GM23338 (cell line): ENCODE measurements around the gene MEGF9. TPM values are rescaled to one million over a fixed set of nuclear protein-coding genes. Genes with fewer than 3 reads are reported as not detected.

Source experiments
- ATAC-seq: fragments of 200-7000 bp; cut with Tn5 transposase; 3 replicates; pipeline ENCODE4 v1.9.1; 2020
- DNase-seq: peaks from one replicate; pipeline ENCODE4 v3.0.0-alpha.2; 2015; ENCODE audit warnings: low spot score
- H2AFZ ChIP-seq: fragments of 200-600 bp; sonication (generic); 2 replicates; pipeline ENCODE4 v1.8.0; 2016; ENCODE audit warnings: antibody characterized with exemption, mild to moderate bottlenecking, moderate library complexity
- H3F3A ChIP-seq: fragments of 200-600 bp; sonication (generic); replicated peaks from 2 replicates; pipeline ENCODE4 v1.8.0; 2017; ENCODE audit warnings: antibody characterized with exemption, mixed run types, low read depth
- H3K27ac ChIP-seq: fragments of 200-600 bp; sonication (generic); 2 replicates; pipeline ENCODE4 v1.6.1; 2016; ENCODE audit warnings: low read depth
- H3K27me3 ChIP-seq: fragments of 200-600 bp; sonication (generic); 2 replicates; pipeline ENCODE4 v1.8.0; 2016; ENCODE audit warnings: mild to moderate bottlenecking, mixed run types, moderate library complexity; ENCODE audit not compliant: insufficient read depth
- H3K36me3 ChIP-seq: fragments of 200-600 bp; sonication (generic); 2 replicates; pipeline ENCODE4 v1.8.0; 2016; ENCODE audit warnings: mild to moderate bottlenecking; ENCODE audit not compliant: insufficient read depth
- H3K4me1 ChIP-seq: fragments of 200-600 bp; sonication (generic); 2 replicates; pipeline ENCODE4 v1.8.0; 2016; ENCODE audit warnings: mild to moderate bottlenecking, moderate library complexity; ENCODE audit not compliant: insufficient read depth
- H3K4me2 ChIP-seq: fragments of 200-600 bp; sonication (generic); 2 replicates; pipeline ENCODE4 v1.7.1; 2017; ENCODE audit warnings: mixed run types
- H3K4me3 ChIP-seq: fragments of 200-600 bp; sonication (generic); 2 replicates; pipeline ENCODE4 v1.6.1; 2016; ENCODE audit warnings: mixed run types
- H3K79me2 ChIP-seq: fragments of 200-600 bp; sonication (generic); replicated peaks from 2 replicates; pipeline ENCODE4 v1.8.0; 2017; ENCODE audit warnings: mild to moderate bottlenecking; ENCODE audit not compliant: insufficient read depth
- H3K9me2 ChIP-seq: fragments of 200-600 bp; sonication (generic); 2 replicates; pipeline ENCODE4 v1.8.0; 2017; ENCODE audit not compliant: insufficient read depth
- H4K20me1 ChIP-seq: fragments of 200-600 bp; sonication (generic); replicated peaks from 2 replicates; pipeline ENCODE4 v1.8.0; 2017; ENCODE audit warnings: mild to moderate bottlenecking; ENCODE audit not compliant: insufficient read depth
- H3K27ac Mint-ChIP-seq: 2 replicates; pipeline ENCODE4 v1.8.0; 2020; ENCODE audit warnings: inconsistent platforms, mild to moderate bottlenecking, moderate library complexity, mixed read lengths
- H3K27me3 Mint-ChIP-seq: 3 replicates; pipeline ENCODE4 v1.8.0; 2022; ENCODE audit warnings: low read depth, mild to moderate bottlenecking, moderate library complexity, mixed read lengths, inconsistent platforms; ENCODE audit not compliant: insufficient read depth, poor library complexity
- H3K36me3 Mint-ChIP-seq: 3 replicates; pipeline ENCODE4 v1.8.0; 2021; ENCODE audit warnings: low read depth, mild to moderate bottlenecking, inconsistent platforms, moderate library complexity, mixed read lengths
- H3K4me1 Mint-ChIP-seq: 3 replicates; pipeline ENCODE4 v1.8.0; 2020; ENCODE audit warnings: mild to moderate bottlenecking, inconsistent platforms, mixed read lengths
- H3K4me3 Mint-ChIP-seq: 3 replicates; pipeline ENCODE4 v1.8.0; 2021; ENCODE audit warnings: moderate library complexity, mild to moderate bottlenecking, inconsistent platforms, mixed read lengths
- H3K9me3 Mint-ChIP-seq: 3 replicates; pipeline ENCODE4 v1.8.0; 2020; ENCODE audit warnings: moderate library complexity, mild to moderate bottlenecking, inconsistent platforms, mixed read lengths
- CREB1 ChIP-seq: fragments of 250-450 bp; sonication (Bioruptor Pico); IDR thresholded peaks from 2 replicates; pipeline ENCODE4 v1.5.0; 2020; ENCODE audit warnings: low read depth, mild to moderate bottlenecking, moderate library complexity
- EZH2 ChIP-seq: fragments of 200-600 bp; sonication (generic); IDR thresholded peaks from one replicate; pipeline ENCODE4 v1.8.0; 2017; ENCODE audit warnings: antibody characterized with exemption, mild to moderate bottlenecking, low read depth; ENCODE audit not compliant: unreplicated experiment
- EZH2phosphoT487 ChIP-seq: fragments of 200-600 bp; sonication (generic); IDR thresholded peaks from one replicate; pipeline ENCODE4 v1.8.1; 2018; ENCODE audit warnings: antibody characterized with exemption; ENCODE audit not compliant: unreplicated experiment
- JUNB ChIP-seq: IDR thresholded peaks from one replicate; pipeline ENCODE4 v1.6.1; 2016; ENCODE audit warnings: antibody characterized with exemption; ENCODE audit not compliant: unreplicated experiment
- NANOG ChIP-seq: IDR thresholded peaks from 2 replicates; pipeline ENCODE4 v1.6.1; 2016; ENCODE audit warnings: antibody characterized with exemption, borderline replicate concordance
- POLR2AphosphoS5 ChIP-seq: IDR thresholded peaks from 2 replicates; pipeline ENCODE4 v1.6.1; 2016; ENCODE audit warnings: antibody characterized with exemption, low read depth
- STAT1 ChIP-seq: IDR thresholded peaks from one replicate; pipeline ENCODE4 v1.6.1; 2016; ENCODE audit warnings: antibody characterized with exemption; ENCODE audit not compliant: unreplicated experiment
- ZNF114 ChIP-seq: fragments of 250-450 bp; sonication (Bioruptor Pico); IDR thresholded peaks from 2 replicates; pipeline ENCODE4 v1.5.0; 2020; ENCODE audit warnings: mild to moderate bottlenecking, moderate library complexity
- polyA plus RNA-seq: library from polyadenylated mRNA; unstranded; fragments of >200 nt; fragmentation: Nextera tagmentation; extraction: Ambion mirVana; gene quantifications from 2 replicates; pipeline ENCODE4 v1.2.1, GENCODE V29; 2016
- total RNA-seq: library from RNA; depleted of rRNA; stranded (reverse); fragments of >200 nt; shearing (Covaris generic); gene quantifications from 2 replicates; pipeline ENCODE4 v1.2.3, GENCODE V29; 2014
- TF ChIP-seq, protein P1 (sequence below): fragments of 250-450 bp; sonication (Bioruptor Pico); IDR thresholded peaks from 2 replicates; pipeline ENCODE4 v1.5.0; 2020; ENCODE audit warnings: mild to moderate bottlenecking, moderate library complexity
- TF ChIP-seq, protein P2 (sequence below): IDR thresholded peaks from 2 replicates; pipeline ENCODE4 v1.6.1; 2016; ENCODE audit warnings: antibody characterized with exemption
- TF ChIP-seq, protein P3 (sequence below), 2 experiments: fragments of 200-600 bp in 1 of 2; sonication (generic) in 1 of 2; conservative IDR thresholded peaks; 2 replicates each; pipeline versions ENCODE4 v1.5.1 to v1.6.1; 2016 to 2017; ENCODE audit warnings: antibody characterized with exemption in 2 of 2, low read depth in 2 of 2, mild to moderate bottlenecking in 2 of 2, moderate library complexity in 1 of 2

MEGF9 gene
- total and polyA plus RNA-seq, 2 experiments from 2014 or later, result 0.87 to 1.6 TPM

DNA sequence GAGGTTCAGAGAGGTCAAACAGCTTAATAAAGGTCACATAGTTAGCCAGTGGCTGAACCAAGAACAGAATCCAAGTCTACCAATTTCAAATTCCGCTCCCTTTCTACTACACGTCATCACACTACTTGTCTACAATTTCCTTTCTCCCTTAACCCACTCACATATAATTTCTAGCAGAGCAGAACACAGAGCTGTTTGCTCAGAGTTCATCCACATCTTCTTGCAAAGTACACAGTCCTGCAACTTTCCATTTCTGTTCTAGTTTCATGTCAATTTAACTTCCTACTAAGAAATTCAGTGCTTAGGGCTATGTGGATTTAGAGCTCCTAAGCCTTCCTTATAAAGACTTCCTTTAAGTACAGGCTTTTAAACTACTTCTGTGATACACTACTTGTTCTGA, 61.3 kb downstream of the MEGF9 start (continued):
- no peak for TF ChIP-seq EZH2

DNA sequence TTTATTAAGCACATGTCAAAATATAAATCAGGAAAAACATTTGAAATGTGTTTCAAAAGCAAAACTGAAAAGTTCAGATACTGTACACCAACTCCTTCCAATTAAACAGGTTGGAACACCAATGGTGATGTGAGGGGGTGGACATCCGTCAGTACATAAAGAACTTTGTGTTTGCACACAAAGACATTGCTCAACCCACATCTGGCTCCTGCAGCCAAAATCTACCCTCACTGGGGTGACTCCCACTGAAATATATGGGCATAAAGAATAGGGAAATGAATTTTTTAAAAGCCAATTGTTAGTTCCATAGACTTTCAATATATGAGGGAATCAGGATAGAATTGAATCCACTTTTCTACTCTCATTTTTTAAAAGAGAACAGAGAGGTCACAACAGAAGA, 63.9 kb downstream of the MEGF9 start:
- Histone ChIP-seq H4K20me1 (peaks cover 7% of the 10 kb centered on the region; the same call in 1 of the 2 replicates), H2AFZ (no peak overlapping the region), H3F3A (no peaks in the 10 kb centered on the region), H3K36me3 (no peaks in the 10 kb centered on the region), H3K4me1 (no peaks in the 10 kb centered on the region), H3K27ac (no peak overlapping the region), H3K79me2 (no peaks in the 10 kb centered on the region), H3K27me3 (no peaks in the 10 kb centered on the region), H3K9me2 (no peaks in the 10 kb centered on the region), H3K4me3 (no peak overlapping the region), H3K4me2 (no peak overlapping the region)
- H3K36me3 Mint-ChIP-seq, result no peaks in the 10 kb centered on the region
- no peaks in the 10 kb centered on the region for H3K9me3 Mint-ChIP-seq
- no peak for TF ChIP-seq NANOG
- TF ChIP-seq EZH2, result no peak
- TF ChIP-seq STAT1, result no peak
- no peak for TF ChIP-seq CREB1 (CRISPR knock-in tag)
- TF ChIP-seq POLR2AphosphoS5, result no peak
- TF ChIP-seq, protein P1, sequence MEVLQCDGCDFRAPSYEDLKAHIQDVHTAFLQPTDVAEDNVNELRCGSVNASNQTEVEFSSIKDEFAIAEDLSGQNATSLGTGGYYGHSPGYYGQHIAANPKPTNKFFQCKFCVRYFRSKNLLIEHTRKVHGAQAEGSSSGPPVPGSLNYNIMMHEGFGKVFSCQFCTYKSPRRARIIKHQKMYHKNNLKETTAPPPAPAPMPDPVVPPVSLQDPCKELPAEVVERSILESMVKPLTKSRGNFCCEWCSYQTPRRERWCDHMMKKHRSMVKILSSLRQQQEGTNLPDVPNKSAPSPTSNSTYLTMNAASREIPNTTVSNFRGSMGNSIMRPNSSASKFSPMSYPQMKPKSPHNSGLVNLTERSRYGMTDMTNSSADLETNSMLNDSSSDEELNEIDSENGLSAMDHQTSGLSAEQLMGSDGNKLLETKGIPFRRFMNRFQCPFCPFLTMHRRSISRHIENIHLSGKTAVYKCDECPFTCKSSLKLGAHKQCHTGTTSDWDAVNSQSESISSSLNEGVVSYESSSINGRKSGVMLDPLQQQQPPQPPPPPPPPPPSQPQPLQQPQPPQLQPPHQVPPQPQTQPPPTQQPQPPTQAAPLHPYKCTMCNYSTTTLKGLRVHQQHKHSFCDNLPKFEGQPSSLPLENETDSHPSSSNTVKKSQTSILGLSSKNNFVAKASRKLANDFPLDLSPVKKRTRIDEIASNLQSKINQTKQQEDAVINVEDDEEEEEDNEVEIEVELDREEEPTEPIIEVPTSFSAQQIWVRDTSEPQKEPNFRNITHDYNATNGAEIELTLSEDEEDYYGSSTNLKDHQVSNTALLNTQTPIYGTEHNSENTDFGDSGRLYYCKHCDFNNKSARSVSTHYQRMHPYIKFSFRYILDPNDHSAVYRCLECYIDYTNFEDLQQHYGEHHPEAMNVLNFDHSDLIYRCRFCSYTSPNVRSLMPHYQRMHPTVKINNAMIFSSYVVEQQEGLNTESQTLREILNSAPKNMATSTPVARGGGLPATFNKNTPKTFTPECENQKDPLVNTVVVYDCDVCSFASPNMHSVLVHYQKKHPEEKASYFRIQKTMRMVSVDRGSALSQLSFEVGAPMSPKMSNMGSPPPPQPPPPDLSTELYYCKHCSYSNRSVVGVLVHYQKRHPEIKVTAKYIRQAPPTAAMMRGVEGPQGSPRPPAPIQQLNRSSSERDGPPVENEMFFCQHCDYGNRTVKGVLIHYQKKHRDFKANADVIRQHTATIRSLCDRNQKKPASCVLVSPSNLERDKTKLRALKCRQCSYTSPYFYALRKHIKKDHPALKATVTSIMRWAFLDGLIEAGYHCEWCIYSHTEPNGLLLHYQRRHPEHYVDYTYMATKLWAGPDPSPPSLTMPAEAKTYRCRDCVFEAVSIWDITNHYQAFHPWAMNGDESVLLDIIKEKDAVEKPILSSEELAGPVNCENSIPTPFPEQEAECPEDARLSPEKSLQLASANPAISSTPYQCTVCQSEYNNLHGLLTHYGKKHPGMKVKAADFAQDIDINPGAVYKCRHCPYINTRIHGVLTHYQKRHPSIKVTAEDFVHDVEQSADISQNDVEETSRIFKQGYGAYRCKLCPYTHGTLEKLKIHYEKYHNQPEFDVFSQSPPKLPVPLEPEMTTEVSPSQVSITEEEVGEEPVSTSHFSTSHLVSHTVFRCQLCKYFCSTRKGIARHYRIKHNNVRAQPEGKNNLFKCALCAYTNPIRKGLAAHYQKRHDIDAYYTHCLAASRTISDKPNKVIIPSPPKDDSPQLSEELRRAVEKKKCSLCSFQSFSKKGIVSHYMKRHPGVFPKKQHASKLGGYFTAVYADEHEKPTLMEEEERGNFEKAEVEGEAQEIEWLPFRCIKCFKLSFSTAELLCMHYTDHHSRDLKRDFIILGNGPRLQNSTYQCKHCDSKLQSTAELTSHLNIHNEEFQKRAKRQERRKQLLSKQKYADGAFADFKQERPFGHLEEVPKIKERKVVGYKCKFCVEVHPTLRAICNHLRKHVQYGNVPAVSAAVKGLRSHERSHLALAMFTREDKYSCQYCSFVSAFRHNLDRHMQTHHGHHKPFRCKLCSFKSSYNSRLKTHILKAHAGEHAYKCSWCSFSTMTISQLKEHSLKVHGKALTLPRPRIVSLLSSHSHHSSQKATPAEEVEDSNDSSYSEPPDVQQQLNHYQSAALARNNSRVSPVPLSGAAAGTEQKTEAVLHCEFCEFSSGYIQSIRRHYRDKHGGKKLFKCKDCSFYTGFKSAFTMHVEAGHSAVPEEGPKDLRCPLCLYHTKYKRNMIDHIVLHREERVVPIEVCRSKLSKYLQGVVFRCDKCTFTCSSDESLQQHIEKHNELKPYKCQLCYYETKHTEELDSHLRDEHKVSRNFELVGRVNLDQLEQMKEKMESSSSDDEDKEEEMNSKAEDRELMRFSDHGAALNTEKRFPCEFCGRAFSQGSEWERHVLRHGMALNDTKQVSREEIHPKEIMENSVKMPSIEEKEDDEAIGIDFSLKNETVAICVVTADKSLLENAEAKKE (CRISPR knock-in tag), result no peak
- no peak for TF ChIP-seq ZNF114 (CRISPR knock-in tag)
- no peak for TF ChIP-seq JUNB
- TF ChIP-seq EZH2phosphoT487, result no peak
- TF ChIP-seq, protein P2, sequence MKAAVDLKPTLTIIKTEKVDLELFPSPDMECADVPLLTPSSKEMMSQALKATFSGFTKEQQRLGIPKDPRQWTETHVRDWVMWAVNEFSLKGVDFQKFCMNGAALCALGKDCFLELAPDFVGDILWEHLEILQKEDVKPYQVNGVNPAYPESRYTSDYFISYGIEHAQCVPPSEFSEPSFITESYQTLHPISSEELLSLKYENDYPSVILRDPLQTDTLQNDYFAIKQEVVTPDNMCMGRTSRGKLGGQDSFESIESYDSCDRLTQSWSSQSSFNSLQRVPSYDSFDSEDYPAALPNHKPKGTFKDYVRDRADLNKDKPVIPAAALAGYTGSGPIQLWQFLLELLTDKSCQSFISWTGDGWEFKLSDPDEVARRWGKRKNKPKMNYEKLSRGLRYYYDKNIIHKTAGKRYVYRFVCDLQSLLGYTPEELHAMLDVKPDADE, result no peak
- TF ChIP-seq, protein P3, sequence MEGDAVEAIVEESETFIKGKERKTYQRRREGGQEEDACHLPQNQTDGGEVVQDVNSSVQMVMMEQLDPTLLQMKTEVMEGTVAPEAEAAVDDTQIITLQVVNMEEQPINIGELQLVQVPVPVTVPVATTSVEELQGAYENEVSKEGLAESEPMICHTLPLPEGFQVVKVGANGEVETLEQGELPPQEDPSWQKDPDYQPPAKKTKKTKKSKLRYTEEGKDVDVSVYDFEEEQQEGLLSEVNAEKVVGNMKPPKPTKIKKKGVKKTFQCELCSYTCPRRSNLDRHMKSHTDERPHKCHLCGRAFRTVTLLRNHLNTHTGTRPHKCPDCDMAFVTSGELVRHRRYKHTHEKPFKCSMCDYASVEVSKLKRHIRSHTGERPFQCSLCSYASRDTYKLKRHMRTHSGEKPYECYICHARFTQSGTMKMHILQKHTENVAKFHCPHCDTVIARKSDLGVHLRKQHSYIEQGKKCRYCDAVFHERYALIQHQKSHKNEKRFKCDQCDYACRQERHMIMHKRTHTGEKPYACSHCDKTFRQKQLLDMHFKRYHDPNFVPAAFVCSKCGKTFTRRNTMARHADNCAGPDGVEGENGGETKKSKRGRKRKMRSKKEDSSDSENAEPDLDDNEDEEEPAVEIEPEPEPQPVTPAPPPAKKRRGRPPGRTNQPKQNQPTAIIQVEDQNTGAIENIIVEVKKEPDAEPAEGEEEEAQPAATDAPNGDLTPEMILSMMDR (conservative IDR thresholded peaks at IDR 0.05; ENCODE audit: low read depth in 2 of 2), result no peak
- H3K4me3 Mint-ChIP-seq, result no peak overlapping the region
- ATAC-seq (no peak), DNase-seq (no peak)
- H3K27me3 Mint-ChIP-seq, result no peaks in the 10 kb centered on the region
- no peaks in the 10 kb centered on the region for H3K4me1 Mint-ChIP-seq
- no peak overlapping the region for H3K27ac Mint-ChIP-seq
